B cell (primary cell): ENCODE measurements around the gene CUL1.

ENCODE experiments used
- EZH2 ChIP-seq: IDR thresholded peaks from 2 replicates; pipeline ENCODE4 v1.6.1; 2012; ENCODE audit warnings: borderline replicate concordance, low read depth, mild to moderate bottlenecking, moderate library complexity, low read length; ENCODE audit not compliant: insufficient read depth, poor library complexity, severe bottlenecking
- TF ChIP-seq, protein P1 (sequence below): fragments of 200-600 bp; IDR thresholded peaks from one replicate; pipeline ENCODE4 v1.8.0; 2022; ENCODE audit warnings: antibody characterized with exemption, mild to moderate bottlenecking

DNA sequence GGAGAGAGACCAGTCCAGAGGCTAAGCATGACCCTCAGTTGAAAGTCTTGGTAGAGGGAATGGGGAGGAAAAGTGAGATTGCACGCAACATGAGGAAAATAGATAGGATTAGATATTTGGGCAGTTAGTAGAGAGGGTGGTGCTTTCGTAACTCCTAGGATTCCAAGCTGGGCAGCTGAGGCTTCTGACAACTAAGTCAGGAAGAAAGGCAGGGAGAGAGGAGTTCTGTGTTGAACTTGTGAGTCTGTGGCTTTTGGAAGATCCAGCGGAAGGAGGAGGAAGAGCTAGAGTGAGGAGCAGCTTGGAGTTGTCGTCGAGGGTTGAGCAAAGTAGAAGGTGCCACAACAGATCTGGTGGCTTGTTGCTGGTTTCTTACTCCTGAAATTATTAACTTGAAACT is 21.8 kb downstream of the CUL1 start:
- TF ChIP-seq, protein P1, sequence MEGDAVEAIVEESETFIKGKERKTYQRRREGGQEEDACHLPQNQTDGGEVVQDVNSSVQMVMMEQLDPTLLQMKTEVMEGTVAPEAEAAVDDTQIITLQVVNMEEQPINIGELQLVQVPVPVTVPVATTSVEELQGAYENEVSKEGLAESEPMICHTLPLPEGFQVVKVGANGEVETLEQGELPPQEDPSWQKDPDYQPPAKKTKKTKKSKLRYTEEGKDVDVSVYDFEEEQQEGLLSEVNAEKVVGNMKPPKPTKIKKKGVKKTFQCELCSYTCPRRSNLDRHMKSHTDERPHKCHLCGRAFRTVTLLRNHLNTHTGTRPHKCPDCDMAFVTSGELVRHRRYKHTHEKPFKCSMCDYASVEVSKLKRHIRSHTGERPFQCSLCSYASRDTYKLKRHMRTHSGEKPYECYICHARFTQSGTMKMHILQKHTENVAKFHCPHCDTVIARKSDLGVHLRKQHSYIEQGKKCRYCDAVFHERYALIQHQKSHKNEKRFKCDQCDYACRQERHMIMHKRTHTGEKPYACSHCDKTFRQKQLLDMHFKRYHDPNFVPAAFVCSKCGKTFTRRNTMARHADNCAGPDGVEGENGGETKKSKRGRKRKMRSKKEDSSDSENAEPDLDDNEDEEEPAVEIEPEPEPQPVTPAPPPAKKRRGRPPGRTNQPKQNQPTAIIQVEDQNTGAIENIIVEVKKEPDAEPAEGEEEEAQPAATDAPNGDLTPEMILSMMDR = no peak
- no peak for TF ChIP-seq EZH2
